GM23248 (cell line): ENCODE data around the gene MORN1. TPM values are rescaled to one million over a fixed set of nuclear protein-coding genes. Genes with fewer than 3 reads are reported as not detected.

Source experiments
- DNase-seq: peaks from one replicate; pipeline ENCODE4 v3.0.0-alpha.2; 2015
- H2AFZ ChIP-seq: fragments of 200-600 bp; sonication (generic); 2 replicates; pipeline ENCODE4 v1.6.1; 2016; ENCODE audit warnings: antibody characterized with exemption
- H3F3A ChIP-seq: fragments of 200-600 bp; sonication (generic); 2 replicates; pipeline ENCODE4 v1.6.1; 2016; ENCODE audit warnings: mild to moderate bottlenecking, antibody characterized with exemption, mixed run types; ENCODE audit not compliant: insufficient read depth
- H3K27ac ChIP-seq: fragments of 200-600 bp; sonication (generic); 2 replicates; pipeline ENCODE4 v1.5.1; 2016; ENCODE audit warnings: mild to moderate bottlenecking
- H3K27me3 ChIP-seq: fragments of 200-600 bp; sonication (generic); replicated peaks from 2 replicates; pipeline ENCODE4 v1.6.1; 2016; ENCODE audit warnings: mild to moderate bottlenecking; ENCODE audit not compliant: insufficient read depth
- H3K36me3 ChIP-seq: fragments of 200-600 bp; sonication (generic); 2 replicates; pipeline ENCODE4 v1.6.1; 2016; ENCODE audit warnings: low read depth, mild to moderate bottlenecking
- H3K4me1 ChIP-seq: fragments of 200-600 bp; sonication (generic); 2 replicates; pipeline ENCODE4 v1.6.1; 2016; ENCODE audit warnings: mild to moderate bottlenecking; ENCODE audit not compliant: insufficient read depth
- H3K4me2 ChIP-seq: fragments of 200-600 bp; sonication (generic); one replicate; pipeline ENCODE4 v1.6.1; 2016; ENCODE audit warnings: mild to moderate bottlenecking; ENCODE audit not compliant: unreplicated experiment
- H3K4me3 ChIP-seq: fragments of 200-600 bp; sonication (generic); 2 replicates; pipeline ENCODE4 v1.5.1; 2016; ENCODE audit warnings: mild to moderate bottlenecking
- H3K79me2 ChIP-seq: fragments of 200-600 bp; sonication (generic); 2 replicates; pipeline ENCODE4 v1.6.1; 2016; ENCODE audit warnings: mild to moderate bottlenecking; ENCODE audit not compliant: insufficient read depth
- H3K9ac ChIP-seq: fragments of 200-600 bp; sonication (generic); 2 replicates; pipeline ENCODE4 v1.6.1; 2016; ENCODE audit warnings: mild to moderate bottlenecking
- H3K9me2 ChIP-seq: fragments of 200-600 bp; sonication (generic); 2 replicates; pipeline ENCODE4 v1.6.1; 2016; ENCODE audit warnings: mixed run types, mild to moderate bottlenecking, moderate library complexity; ENCODE audit not compliant: insufficient read depth
- H3K9me3 ChIP-seq: fragments of 200-600 bp; sonication (generic); one replicate; pipeline ENCODE4 v1.6.1; 2017; ENCODE audit warnings: low read depth
- H4K20me1 ChIP-seq: fragments of 200-600 bp; sonication (generic); 2 replicates; pipeline ENCODE4 v1.6.0; 2016; ENCODE audit not compliant: insufficient read depth
- EZH2 ChIP-seq: fragments of 200-600 bp; sonication (generic); IDR thresholded peaks from 2 replicates; pipeline ENCODE4 v1.6.1; 2018; ENCODE audit warnings: antibody characterized with exemption, mild to moderate bottlenecking; ENCODE audit not compliant: insufficient read depth, poor library complexity, severe bottlenecking
- EZH2phosphoT487 ChIP-seq: fragments of 200-600 bp; sonication (generic); IDR thresholded peaks from 2 replicates; pipeline ENCODE4 v1.6.1; 2018; ENCODE audit warnings: antibody characterized with exemption, moderate library complexity, mild to moderate bottlenecking, low read depth; ENCODE audit not compliant: insufficient read depth
- WGBS, 2 experiments: methylation state at CpG; one replicate each; pipeline ENCODE4 v1.1.6; 2015 to 2017; ENCODE audit warnings: low lambda C conversion rate in 2 of 2, low coverage in 1 of 2; ENCODE audit errors: missing lambda C conversion rate in 2 of 2; 5-methylcytosine and 5-hydroxymethylcytosine counted together
- in situ Hi-C: fragments of 300-500 bp; cut with MboI; formaldehyde crosslinking; loops from 2 replicates; pipeline ENCODE4 v1.15.0; 2020
- polyA plus RNA-seq: library from polyadenylated mRNA; unstranded; fragments of >200 nt; fragmentation: Nextera tagmentation; extraction: Ambion mirVana; gene quantifications from 2 replicates; pipeline ENCODE4 v1.2.1, GENCODE V29; 2016
- total RNA-seq: library from RNA; depleted of rRNA; stranded (reverse); fragments of >200 nt; shearing (Covaris generic); gene quantifications from 2 replicates; pipeline ENCODE4 v1.2.3, GENCODE V29; 2014

The MORN1 gene
- total and polyA plus RNA-seq, 2 experiments from 2014 or later, result 7.2 to 8.8 TPM

GRCh38 chr1:2310332-2311183 lies 80.8 kb downstream of the MORN1 start:
- in situ Hi-C loops, result no loop called here
- Histone ChIP-seq H3K36me3 (peaks cover 12% of the 10 kb centered on the region), H3K4me3 (no peak overlapping the region), H3K27ac (peak overlapping the region; percentile 34; the same call in 1 of the 2 replicates), H3K9ac (peak overlapping the region; percentile 27; the same call in 1 of the 2 replicates), H3K4me1 (peaks cover 3% of the 10 kb centered on the region), H3K27me3 (no peaks in the 10 kb centered on the region), H3F3A (peaks cover 14% of the 10 kb centered on the region; the same call in 1 of the 2 replicates), H3K4me2 (no peak overlapping the region), H3K79me2 (peaks cover 46% of the 10 kb centered on the region), H3K9me2 (no peaks in the 10 kb centered on the region), H4K20me1 (no peaks in the 10 kb centered on the region), H3K9me3 (no peaks in the 10 kb centered on the region), H2AFZ (no peak overlapping the region)
- WGBS, 2 experiments, result 62 to 70% methylated on average over 20 to 27 of the region's 28 CpGs
- no peak for DNase-seq
- no peak for TF ChIP-seq EZH2phosphoT487
- no peak for TF ChIP-seq EZH2

GRCh38 chr1:2308844-2309243 lies 82.5 kb downstream of the MORN1 start:
- no peak overlapping the region for H2AFZ ChIP-seq
- TF ChIP-seq EZH2phosphoT487 (no peak), EZH2 (no peak)
- no peaks in the 10 kb centered on the region for H3K4me1 ChIP-seq
- no peak overlapping the region for H3K4me2 ChIP-seq
- H3K4me3 ChIP-seq, result no peak overlapping the region
- H4K20me1 ChIP-seq, result no peaks in the 10 kb centered on the region
- no peak overlapping the region for H3K27ac ChIP-seq
- H3K9ac ChIP-seq, result no peak overlapping the region
- peaks cover 62% of the 10 kb centered on the region for H3K79me2 ChIP-seq
- H3K9me3 ChIP-seq, result no peaks in the 10 kb centered on the region
- no peaks in the 10 kb centered on the region for H3K27me3 ChIP-seq
- H3F3A ChIP-seq, result peaks cover 14% of the 10 kb centered on the region; the same call in 1 of the 2 replicates
- H3K36me3 ChIP-seq, result peaks cover 12% of the 10 kb centered on the region
- in situ Hi-C loops, result no loop called here
- DNase-seq, result no peak
- no peaks in the 10 kb centered on the region for H3K9me2 ChIP-seq
- WGBS, 2 experiments, result 90 to 91% methylated on average over 20 of the region's 20 CpGs

GRCh38 chr1:2307972-2308371 lies 83.4 kb downstream of the MORN1 start:
- H3K79me2 ChIP-seq, result peaks cover 71% of the 10 kb centered on the region
- H4K20me1 ChIP-seq, result no peaks in the 10 kb centered on the region
- no peaks in the 10 kb centered on the region for H3K9me3 ChIP-seq
- no peak overlapping the region for H3K4me2 ChIP-seq
- DNase-seq, result no peak
- TF ChIP-seq EZH2phosphoT487 (no peak), EZH2 (no peak)
- no peaks in the 10 kb centered on the region for H3K27me3 ChIP-seq
- no peaks in the 10 kb centered on the region for H3K9me2 ChIP-seq
- no peak overlapping the region for H3K4me3 ChIP-seq
- H3K4me1 ChIP-seq, result no peaks in the 10 kb centered on the region
- no peak overlapping the region for H2AFZ ChIP-seq
- no peak overlapping the region for H3K9ac ChIP-seq
- in situ Hi-C loops, result no loop called here
- 98 to 99% methylated on average over 15 of the region's 15 CpGs for WGBS, 2 experiments
- H3K27ac ChIP-seq, result no peak overlapping the region
- H3K36me3 ChIP-seq, result peaks cover 12% of the 10 kb centered on the region
- peaks cover 14% of the 10 kb centered on the region; the same call in 1 of the 2 replicates for H3F3A ChIP-seq

- H3K27ac ChIP-seq, result no peak overlapping the region
- H4K20me1 ChIP-seq, result no peaks in the 10 kb centered on the region
- H2AFZ ChIP-seq, result no peak overlapping the region
- H3K36me3 ChIP-seq, result peaks cover 12% of the 10 kb centered on the region
- no peaks in the 10 kb centered on the region for H3K9me3 ChIP-seq
- H3K9ac ChIP-seq, result no peak overlapping the region
- no peaks in the 10 kb centered on the region for H3K4me1 ChIP-seq
- H3K4me3 ChIP-seq, result no peak overlapping the region
- peaks cover 79% of the 10 kb centered on the region for H3K79me2 ChIP-seq
- peaks cover 14% of the 10 kb centered on the region; the same call in 1 of the 2 replicates for H3F3A ChIP-seq
- TF ChIP-seq EZH2 (no peak), EZH2phosphoT487 (no peak)
- in situ Hi-C loops, result no loop called here
- no peak for DNase-seq
- H3K9me2 ChIP-seq, result no peaks in the 10 kb centered on the region
- H3K4me2 ChIP-seq, result no peak overlapping the region
- no peaks in the 10 kb centered on the region for H3K27me3 ChIP-seq
- 98 to 99% methylated on average over 41 of the region's 41 CpGs for WGBS, 2 experiments
Observed at GRCh38 chr1:2307064-2307605, 84.2 kb downstream of the MORN1 start.
